KOPT-K1 (cell line): Measurements from ENCODE around the gene LRRFIP2.

Experiments
- H3K27ac ChIP-seq: fragments of 200-600 bp; sonication (generic); 2 replicates; pipeline ENCODE4 v1.5.1; 2016; ENCODE audit warnings: antibody characterized with exemption, mild to moderate bottlenecking, low read depth, low read length; ENCODE audit not compliant: poor library complexity, severe bottlenecking
- H3K36me3 ChIP-seq: fragments of 200-600 bp; sonication (generic); 2 replicates; pipeline ENCODE4 v1.5.1; 2017; ENCODE audit warnings: antibody characterized with exemption, mild to moderate bottlenecking, low read length, moderate library complexity; ENCODE audit not compliant: insufficient read depth
- H3K9me3 ChIP-seq: fragments of 200-600 bp; sonication (generic); 2 replicates; pipeline ENCODE4 v1.5.1; 2017; ENCODE audit warnings: antibody characterized with exemption, low read length, mild to moderate bottlenecking; ENCODE audit not compliant: insufficient read depth, poor library complexity, severe bottlenecking

The LRRFIP2 gene

GRCh38 chr3:37140899-37141541, 33.4 kb downstream of the LRRFIP2 start:
- Histone ChIP-seq H3K27ac (no peak overlapping the region), H3K36me3 (peaks cover 17% of the 10 kb centered on the region), H3K9me3 (no peaks in the 10 kb centered on the region)

- Histone ChIP-seq H3K36me3 (peaks cover 16% of the 10 kb centered on the region; the same call in 1 of the 2 replicates), H3K27ac (no peak overlapping the region), H3K9me3 (no peaks in the 10 kb centered on the region)
These were observed 34.8 kb downstream of the LRRFIP2 start for GRCh38 chr3:37139567-37140052.

- peaks cover 14% of the 10 kb centered on the region; the same call in 1 of the 2 replicates for H3K36me3 ChIP-seq
- H3K27ac ChIP-seq = no peak overlapping the region
- H3K9me3 ChIP-seq = no peaks in the 10 kb centered on the region
These were observed 35.6 kb downstream of the LRRFIP2 start for GRCh38 chr3:37138816-37139215.

- Histone ChIP-seq H3K27ac (no peak overlapping the region), H3K9me3 (no peaks in the 10 kb centered on the region), H3K36me3 (peaks cover under 1% of the 10 kb centered on the region; the same call in 1 of the 2 replicates)
These were observed 36.9 kb downstream of the LRRFIP2 start for GRCh38 chr3:37137516-37137915.

GRCh38 chr3:37136067-37136466, 38.3 kb downstream of the LRRFIP2 start:
- Histone ChIP-seq H3K9me3 (no peaks in the 10 kb centered on the region), H3K27ac (no peak overlapping the region)

GRCh38 chr3:37135561-37135960, 38.8 kb downstream of the LRRFIP2 start:
- H3K36me3 ChIP-seq = no peaks in the 10 kb centered on the region
- H3K27ac ChIP-seq = no peak overlapping the region
- H3K9me3 ChIP-seq = no peaks in the 10 kb centered on the region

More at GRCh38 chr3:37136067-37136466, 38.3 kb downstream of the LRRFIP2 start:
- H3K36me3 ChIP-seq = no peaks in the 10 kb centered on the region

GRCh38 chr3:37132334-37132733, 42.0 kb downstream of the LRRFIP2 start:
- Histone ChIP-seq H3K36me3 (no peaks in the 10 kb centered on the region), H3K9me3 (no peaks in the 10 kb centered on the region), H3K27ac (no peak overlapping the region)

- Histone ChIP-seq H3K36me3 (no peaks in the 10 kb centered on the region), H3K27ac (no peak overlapping the region), H3K9me3 (no peaks in the 10 kb centered on the region)
These were observed 42.6 kb downstream of the LRRFIP2 start for GRCh38 chr3:37131860-37132144.

- no peak overlapping the region for H3K27ac ChIP-seq
- no peaks in the 10 kb centered on the region for H3K9me3 ChIP-seq
- no peaks in the 10 kb centered on the region for H3K36me3 ChIP-seq
These were observed 43.2 kb downstream of the LRRFIP2 start for GRCh38 chr3:37130984-37131859.

- H3K9me3 ChIP-seq = no peaks in the 10 kb centered on the region
- no peak overlapping the region for H3K27ac ChIP-seq
- no peaks in the 10 kb centered on the region for H3K36me3 ChIP-seq
These were observed 43.9 kb downstream of the LRRFIP2 start for GRCh38 chr3:37130448-37130847.

GRCh38 chr3:37129871-37130270, 44.5 kb downstream of the LRRFIP2 start:
- Histone ChIP-seq H3K27ac (no peak overlapping the region), H3K36me3 (no peaks in the 10 kb centered on the region), H3K9me3 (no peaks in the 10 kb centered on the region)

GRCh38 chr3:37127340-37127739, 47.0 kb downstream of the LRRFIP2 start:
- H3K9me3 ChIP-seq = no peaks in the 10 kb centered on the region
- 0 out of 2 replicates have a peak, but pooled peaks cover under 1% of the 10 kb centered on the region for H3K36me3 ChIP-seq
- H3K27ac ChIP-seq = no peak overlapping the region

- 0 out of 2 replicates have a peak, but pooled peaks cover 4% of the 10 kb centered on the region for H3K36me3 ChIP-seq
- no peak overlapping the region for H3K27ac ChIP-seq
- no peaks in the 10 kb centered on the region for H3K9me3 ChIP-seq
These were observed 47.5 kb downstream of the LRRFIP2 start for GRCh38 chr3:37126856-37127255.

GRCh38 chr3:37125195-37126073, 48.9 kb downstream of the LRRFIP2 start:
- Histone ChIP-seq H3K9me3 (no peaks in the 10 kb centered on the region), H3K36me3 (0 out of 2 replicates have a peak, but pooled peaks cover 4% of the 10 kb centered on the region), H3K27ac (no peak overlapping the region)

- Histone ChIP-seq H3K9me3 (no peaks in the 10 kb centered on the region), H3K27ac (no peak overlapping the region), H3K36me3 (0 out of 2 replicates have a peak, but pooled peaks cover 4% of the 10 kb centered on the region)
These were observed 49.9 kb downstream of the LRRFIP2 start for GRCh38 chr3:37124435-37124834.
